Endothelial cell of umbilical vein (primary cell): ENCODE measurements around the gene DAAM1. TPM values are rescaled to one million over a fixed set of nuclear protein-coding genes. Genes with fewer than 3 reads are reported as not detected.

ENCODE experiments used
- BruUV-seq: library from RNA; stranded (reverse); fragments of 400-500 nt; replicated peaks from 2 replicates; lab custom pipeline; 2021; lab: Mats Ljungman, UMichigan
- CTCF ChIA-PET: fragments of 300-600, 350-600 bp; sonication (Branson Sonifier 250); formaldehyde crosslinking; loops from one replicate; lab custom pipeline; 2021; ENCODE audit warnings: antibody characterized with exemption, inconsistent platforms; lab: Charles Lee
- POLR2A ChIA-PET: fragments of 300-600, 350-600 bp; sonication (Branson Sonifier 250); formaldehyde crosslinking; loops from one replicate; lab custom pipeline; 2021; ENCODE audit warnings: antibody characterized with exemption, inconsistent platforms; lab: Charles Lee
- DNase-seq: peaks from one replicate; pipeline ENCODE4 v3.0.0-alpha.2; 2011; ENCODE audit warnings: low read depth, low spot score
- FAIRE-seq: peaks from 2 replicates; lab custom pipeline; 2011; peaks lifted over from hg19 to GRCh38; lab: Jason Lieb, UNC
- H2AFZ ChIP-seq: 2 replicates; pipeline ENCODE4 v1.6.0; 2012; ENCODE audit warnings: low read depth, low read length, control low read depth, inconsistent platforms
- H3K27ac ChIP-seq: 2 replicates; pipeline ENCODE4 v1.5.1; 2011; ENCODE audit warnings: low read depth, mild to moderate bottlenecking, control low read depth, low read length, moderate library complexity; ENCODE audit not compliant: insufficient read depth
- H3K27me3 ChIP-seq, 2 experiments: 2 replicates each; pipeline versions ENCODE4 v1.6.0 to v1.6.1; 2011; ENCODE audit warnings: low read length in 2 of 2, mixed read lengths in 1 of 2; ENCODE audit not compliant: control insufficient read depth in 2 of 2, insufficient read depth in 2 of 2
- H3K36me3 ChIP-seq, 2 experiments: 2 replicates in 1 of 2; 3 replicates in 1 of 2; pipeline ENCODE4 v1.5.1; 2011; ENCODE audit warnings: low read length in 2 of 2, mild to moderate bottlenecking in 1 of 2, moderate library complexity in 1 of 2; ENCODE audit not compliant: control insufficient read depth in 2 of 2, insufficient read depth in 2 of 2; ENCODE audit errors: extremely low read depth in 1 of 2
- H3K4me1 ChIP-seq: 3 replicates; pipeline ENCODE4 v1.5.1; 2011; ENCODE audit warnings: mild to moderate bottlenecking, low read length; ENCODE audit not compliant: control insufficient read depth, insufficient read depth; ENCODE audit errors: extremely low read depth
- H3K4me2 ChIP-seq: 2 replicates; pipeline ENCODE4 v1.6.1; 2011; ENCODE audit warnings: low read length, control low read depth, mixed read lengths; ENCODE audit not compliant: insufficient read depth
- H3K4me3 ChIP-seq, 3 experiments: fragments of 200-600 bp in 1 of 3; sonication (generic), shearing (Covaris generic) in 1 of 3; replicated peaks in 1 of 3; 2 replicates each; pipeline ENCODE4 v1.5.1; 2011 to 2016; ENCODE audit warnings: control low read depth in 3 of 3, low read length in 3 of 3, mild to moderate bottlenecking in 2 of 3, inconsistent platforms in 1 of 3, low read depth in 1 of 3, moderate library complexity in 1 of 3; ENCODE audit not compliant: insufficient read depth in 1 of 3
- H3K79me2 ChIP-seq: 2 replicates; pipeline ENCODE4 v1.6.0; 2012; ENCODE audit warnings: low read length, inconsistent platforms; ENCODE audit not compliant: control insufficient read depth, insufficient read depth
- H3K9ac ChIP-seq: replicated peaks from 2 replicates; pipeline ENCODE3; 2011; ENCODE audit warnings: low read length, control low read depth; ENCODE audit not compliant: insufficient read depth; ENCODE audit errors: extremely low read depth
- H3K9me1 ChIP-seq: replicated peaks from 3 replicates; pipeline ENCODE4 v1.6.0; 2011; ENCODE audit warnings: mild to moderate bottlenecking, low read length; ENCODE audit not compliant: control insufficient read depth, insufficient read depth; ENCODE audit errors: extremely low read depth
- H3K9me3 ChIP-seq: replicated peaks from 2 replicates; pipeline ENCODE4 v1.5.1; 2012; ENCODE audit warnings: low read length, inconsistent platforms; ENCODE audit not compliant: control insufficient read depth, insufficient read depth
- H4K20me1 ChIP-seq: replicated peaks from 2 replicates; pipeline ENCODE3; 2011; ENCODE audit warnings: mild to moderate bottlenecking, low read length; ENCODE audit not compliant: control insufficient read depth, insufficient read depth; ENCODE audit errors: extremely low read depth
- FOS ChIP-seq: IDR thresholded peaks from 2 replicates; pipeline ENCODE4 v1.6.1; 2011; ENCODE audit warnings: mild to moderate bottlenecking, low read length, moderate library complexity, borderline replicate concordance; ENCODE audit not compliant: insufficient read depth
- GATA2 ChIP-seq: IDR thresholded peaks from 2 replicates; pipeline ENCODE4 v1.7.0; 2011; ENCODE audit warnings: low read depth, mild to moderate bottlenecking, moderate library complexity, mixed read lengths, low read length; ENCODE audit not compliant: insufficient read length, insufficient read depth
- JUN ChIP-seq: IDR thresholded peaks from 2 replicates; pipeline ENCODE4 v1.6.1; 2011; ENCODE audit warnings: borderline replicate concordance, low read depth; ENCODE audit not compliant: insufficient read length, insufficient read depth
- POLR2AphosphoS5 ChIP-seq: IDR thresholded peaks from 2 replicates; pipeline ENCODE4 v1.6.1; 2012; ENCODE audit warnings: low read depth, mild to moderate bottlenecking, control low read depth, low read length, moderate library complexity; ENCODE audit not compliant: insufficient read depth
- dilution Hi-C: fragments of 300-500 bp; cut with MboI; formaldehyde crosslinking; loops from one replicate; pipeline ENCODE4 v1.15.0; 2019; ENCODE audit warnings: low sequenced_read_pairs; ENCODE audit not compliant: extremely low pct_ligation_motif_present
- intact Hi-C: fragments of 100-400 bp; cut with micrococcal nuclease; formaldehyde crosslinking; loops from one replicate; pipeline ENCODE4 v1.10.0; 2022
- polyA plus RNA-seq, 4 experiments: library from polyadenylated mRNA; depleted of rRNA in 3 of 4; stranded (reverse) in 3 of 4; unstranded in 1 of 4; fragments of >200 nt; gene quantifications; 2 replicates each; pipeline versions ENCODE4 v1.2.1 to v1.2.3, GENCODE V29; 2011 to 2012; ENCODE audit warnings: missing spikeins in 1 of 4
- total RNA-seq: library from RNA; stranded (reverse); gene quantifications from 2 replicates; pipeline ENCODE4 v1.2.3, GENCODE V29; 2021

Gene DAAM1
- total and polyA plus RNA-seq, 2 donors (not counting 3 experiments of a cell fraction or from before 2014, with no cell fraction given): 10.2 to 25.3 TPM

GRCh38 chr14:59275668-59276067, 87.2 kb downstream of the DAAM1 start:
- peak overlapping the region; percentile 53 for H3K4me2 ChIP-seq
- H3K36me3 ChIP-seq: no peaks in the 10 kb centered on the region
- no TSS peak for BruUV-seq
- CTCF ChIA-PET: interaction anchor here (0.9 to 1.3 kb wide), 6 partner anchors 11 to 209 kb away, joined by 3 to 5 read pairs (median 4); partner anchors contain the start of genes JKAMP and L3HYPDH
- peak overlapping the region; percentile 60 for H3K27ac ChIP-seq
- dilution Hi-C loops: no loop called here
- POLR2A ChIA-PET: interaction anchor here (0.8 kb wide), 1 partner anchor 87 kb away, joined by 4 read pairs; the partner anchor contains the start of gene DAAM1
- no peaks in the 10 kb centered on the region for H3K79me2 ChIP-seq
- peak; percentile 72 for FAIRE-seq
- intact Hi-C loops: loop anchor here (1.0 to 5.0 kb wide), 4 partner anchors 27 to 207 kb away; partner anchors contain the start of genes JKAMP and L3HYPDH
- H3K9me1 ChIP-seq: no peaks in the 10 kb centered on the region
- no peak overlapping the region for H2AFZ ChIP-seq
- H4K20me1 ChIP-seq: no peaks in the 10 kb centered on the region
- peaks cover 43% of the 10 kb centered on the region for H3K4me1 ChIP-seq
- no peaks in the 10 kb centered on the region for H3K9me3 ChIP-seq
- no peak overlapping the region for H3K4me3 ChIP-seq
- peak; percentile 89 for DNase-seq
- peak overlapping the region; percentile 36 for H3K9ac ChIP-seq
- no peaks in the 10 kb centered on the region for H3K27me3 ChIP-seq
- TF ChIP-seq FOS (peak; percentile 95), POLR2AphosphoS5 (no peak), JUN (peak; percentile 95)

GRCh38 chr14:59276235-59276634, 87.8 kb downstream of the DAAM1 start:
- Histone ChIP-seq H3K27ac (peak overlapping the region; percentile 33), H3K4me2 (peak overlapping the region; percentile 32), H3K4me1 (peaks cover 43% of the 10 kb centered on the region), H3K36me3 (no peaks in the 10 kb centered on the region), H3K9me3 (no peaks in the 10 kb centered on the region), H2AFZ (no peak overlapping the region), H3K27me3 (no peaks in the 10 kb centered on the region), H3K79me2 (no peaks in the 10 kb centered on the region), H3K4me3 (no peak overlapping the region), H3K9me1 (no peaks in the 10 kb centered on the region), H3K9ac (no peak overlapping the region), H4K20me1 (no peaks in the 10 kb centered on the region)
- dilution Hi-C loops: no loop called here
- POLR2A ChIA-PET: interaction anchor here (0.8 kb wide), 1 partner anchor 88 kb away, joined by 4 read pairs; the partner anchor contains the start of gene DAAM1
- BruUV-seq: TSS peak; percentile 47
- no peak for FAIRE-seq
- DNase-seq: no peak
- CTCF ChIA-PET: interaction anchor here (0.9 to 1.3 kb wide), 6 partner anchors 11 to 208 kb away, joined by 3 to 5 read pairs (median 4); partner anchors contain the start of genes JKAMP and L3HYPDH
- TF ChIP-seq GATA2: no peak
- TF ChIP-seq POLR2AphosphoS5: no peak
- intact Hi-C loops: loop anchor here (5.0 kb wide), 2 partner anchors 131 to 206 kb away; partner anchors contain the start of genes JKAMP and L3HYPDH
